GM12891 (cell line): ENCODE measurements around the gene ZDHHC24.

ENCODE experiments used
- PAX5 ChIP-seq: IDR thresholded peaks from 2 replicates; pipeline ENCODE4 v1.6.1; 2011; ENCODE audit warnings: low read length, moderate library complexity, mild to moderate bottlenecking; ENCODE audit not compliant: insufficient read depth, severe bottlenecking
- POLR2A ChIP-seq: IDR thresholded peaks from 2 replicates; pipeline ENCODE4 v1.6.1; 2011; ENCODE audit warnings: low read depth, low read length, control low read depth
- POLR2AphosphoS5 ChIP-seq: IDR thresholded peaks from 2 replicates; pipeline ENCODE4 v1.6.1; 2011; ENCODE audit warnings: low read depth, low read length, control low read depth
- POU2F2 ChIP-seq: IDR thresholded peaks from 2 replicates; pipeline ENCODE4 v1.6.1; 2011; ENCODE audit warnings: low read depth, mild to moderate bottlenecking, control low read depth, low read length, moderate library complexity
- SPI1 ChIP-seq: IDR thresholded peaks from 2 replicates; pipeline ENCODE4 v1.6.1; 2011; ENCODE audit warnings: low read depth, low read length, control low read depth
- TAF1 ChIP-seq: IDR thresholded peaks from 2 replicates; pipeline ENCODE4 v1.6.1; 2011; ENCODE audit warnings: low read depth, low read length, control low read depth

- TF ChIP-seq POLR2A (no peak), SPI1 (no peak), TAF1 (no peak), POLR2AphosphoS5 (no peak), PAX5 (no peak), POU2F2 (no peak)
Observed at GRCh38 chr11:66562907-66563583, 17.2 kb upstream of the ZDHHC24 start.
